HFFc6 (cell line): ENCODE results near the gene TGIF2. TPM values are rescaled to one million over a fixed set of nuclear protein-coding genes. Genes with fewer than 3 reads are reported as not detected.
A peak's percentile ranks its signal among the peaks of the same experiment; 100 is the strongest.

Experiments used
- DNase-seq: peaks from one replicate; pipeline ENCODE4 v3.0.0-alpha.2; 2018
- H3K27ac Mint-ChIP-seq: 2 replicates; pipeline ENCODE4 v1.8.0; 2020; ENCODE audit warnings: mild to moderate bottlenecking, mixed read lengths
- H3K27me3 Mint-ChIP-seq: 2 replicates; pipeline ENCODE4 v1.8.0; 2021; ENCODE audit warnings: mild to moderate bottlenecking, moderate library complexity, mixed read lengths; ENCODE audit not compliant: insufficient read depth
- H3K36me3 Mint-ChIP-seq: 2 replicates; pipeline ENCODE4 v1.8.0; 2021; ENCODE audit warnings: low read depth, mixed read lengths
- H3K4me1 Mint-ChIP-seq: 2 replicates; pipeline ENCODE4 v1.8.0; 2020; ENCODE audit warnings: low read depth, mixed read lengths
- H3K4me3 Mint-ChIP-seq: 2 replicates; pipeline ENCODE4 v1.8.0; 2020; ENCODE audit warnings: mild to moderate bottlenecking, moderate library complexity, mixed read lengths
- H3K9me3 Mint-ChIP-seq: 2 replicates; pipeline ENCODE4 v1.8.0; 2020; ENCODE audit warnings: mild to moderate bottlenecking, mixed read lengths
- CTCF ChIP-seq: fragments of 200-600 bp; sonication (generic); IDR thresholded peaks from 2 replicates; pipeline ENCODE4 v1.5.0; 2021; ENCODE audit warnings: antibody characterized with exemption, mild to moderate bottlenecking
- total RNA-seq, 6 experiments: library from RNA; stranded (reverse); fragmentation: NEBNext Ultra II Directional; extraction: Animal tissue kit (Norgen Biotek cat#: 25700); gene quantifications; 2 replicates in 1 of 6; 3 replicates in 5 of 6; pipeline ENCODE4 v1.2.3, GENCODE V29; 2021

The TGIF2 gene
- total RNA-seq, 6 experiments from 2014 or later: 5.5 to 12.0 (median 7.7) TPM

GRCh38 chr20:36548704-36549627, 24.4 kb upstream of the TGIF2 start:
- H3K27me3 Mint-ChIP-seq: peaks cover 27% of the 10 kb centered on the region
- H3K4me1 Mint-ChIP-seq: peaks cover 10% of the 10 kb centered on the region
- H3K9me3 Mint-ChIP-seq: no peaks in the 10 kb centered on the region
- no peak for TF ChIP-seq CTCF
- no peak overlapping the region for H3K4me3 Mint-ChIP-seq
- peak overlapping the region; percentile 31; the same call in 1 of the 2 replicates for H3K27ac Mint-ChIP-seq
- H3K36me3 Mint-ChIP-seq: peaks cover 18% of the 10 kb centered on the region
- DNase-seq: no peak

GRCh38 chr20:36549628-36549941, 23.8 kb upstream of the TGIF2 start:
- Mint-ChIP-seq H3K4me1 (peaks cover 4% of the 10 kb centered on the region), H3K4me3 (no peak overlapping the region), H3K27ac (no peak overlapping the region; the same call in 1 of the 2 replicates), H3K9me3 (no peaks in the 10 kb centered on the region), H3K36me3 (peaks cover 14% of the 10 kb centered on the region), H3K27me3 (peaks cover 27% of the 10 kb centered on the region)
- no peak for TF ChIP-seq CTCF
- no peak for DNase-seq

GRCh38 chr20:36549942-36550789, 23.2 kb upstream of the TGIF2 start:
- H3K36me3 Mint-ChIP-seq: peaks cover 9% of the 10 kb centered on the region
- H3K9me3 Mint-ChIP-seq: no peaks in the 10 kb centered on the region
- no peak for TF ChIP-seq CTCF
- peak overlapping the region; percentile 4; the same call in 1 of the 2 replicates for H3K4me3 Mint-ChIP-seq
- DNase-seq: no peak
- H3K4me1 Mint-ChIP-seq: no peaks in the 10 kb centered on the region; the same call in 1 of the 2 replicates
- peaks cover 30% of the 10 kb centered on the region for H3K27me3 Mint-ChIP-seq
- H3K27ac Mint-ChIP-seq: peak overlapping the region; percentile 35

GRCh38 chr20:36550790-36551299, 22.6 kb upstream of the TGIF2 start:
- no peak for DNase-seq
- H3K4me3 Mint-ChIP-seq: peak overlapping the region; percentile 4; the same call in 1 of the 2 replicates
- TF ChIP-seq CTCF: no peak
- peaks cover 9% of the 10 kb centered on the region for H3K36me3 Mint-ChIP-seq
- no peaks in the 10 kb centered on the region; the same call in 1 of the 2 replicates for H3K4me1 Mint-ChIP-seq
- peak overlapping the region; percentile 35 for H3K27ac Mint-ChIP-seq
- H3K27me3 Mint-ChIP-seq: peaks cover 30% of the 10 kb centered on the region
- H3K9me3 Mint-ChIP-seq: no peaks in the 10 kb centered on the region

- H3K9me3 Mint-ChIP-seq: no peaks in the 10 kb centered on the region
- DNase-seq: no peak
- H3K27me3 Mint-ChIP-seq: peaks cover 20% of the 10 kb centered on the region
- H3K36me3 Mint-ChIP-seq: no peaks in the 10 kb centered on the region
- TF ChIP-seq CTCF: no peak
- H3K27ac Mint-ChIP-seq: no peak overlapping the region
- no peak overlapping the region for H3K4me3 Mint-ChIP-seq
- no peaks in the 10 kb centered on the region for H3K4me1 Mint-ChIP-seq
These were observed 18.1 kb upstream of the TGIF2 start for GRCh38 chr20:36555248-36555647.
